ENCODE data around the gene CYB5D1.
"Not testable (repeated sequence)": the region's sequence is repeated elsewhere in the genome, so short reads cannot be mapped to it uniquely, and the experiment has no call there.

Gene CYB5D1

GRCh38 chr17:7857713-7858521 lies at the start of gene CYB5D1:
TSS of gene CYB5D1 (plus strand) at chr17:7858003. CDS start at chr17:7858135, 132 bp downstream.
- DNase-seq (ENCODE audit: low read depth), result peak; percentile 87

GRCh38 chr17:7809086-7809790 lies 48.6 kb upstream of the CYB5D1 start:
- no peak for DNase-seq (ENCODE audit: low read depth)

GRCh38 chr17:7809791-7810343 lies 47.9 kb upstream of the CYB5D1 start:
- not testable (repeated sequence) for DNase-seq (ENCODE audit: low read depth)

GRCh38 chr17:7811251-7811650 lies 46.6 kb upstream of the CYB5D1 start:
- no peak for DNase-seq (ENCODE audit: low read depth)

- DNase-seq (ENCODE audit: low read depth), result no peak
Measured at GRCh38 chr17:7814969-7815368, 42.8 kb upstream of the CYB5D1 start.

GRCh38 chr17:7816926-7817642 lies 40.7 kb upstream of the CYB5D1 start:
- DNase-seq (ENCODE audit: low read depth), result no peak

- no peak for DNase-seq (ENCODE audit: low read depth)
Measured at GRCh38 chr17:7817643-7817964, 40.2 kb upstream of the CYB5D1 start.

GRCh38 chr17:7818026-7818425 lies 39.8 kb upstream of the CYB5D1 start:
- DNase-seq (ENCODE audit: low read depth), result no peak

GRCh38 chr17:7818746-7819645 lies 38.8 kb upstream of the CYB5D1 start:
- no peak for DNase-seq (ENCODE audit: low read depth)

GRCh38 chr17:7820231-7820630 lies 37.6 kb upstream of the CYB5D1 start:
- no peak for DNase-seq (ENCODE audit: low read depth)

GRCh38 chr17:7822126-7822525 lies 35.7 kb upstream of the CYB5D1 start:
- DNase-seq (ENCODE audit: low read depth), result no peak

- DNase-seq (ENCODE audit: low read depth), result no peak
Measured at GRCh38 chr17:7823581-7824001, 34.2 kb upstream of the CYB5D1 start.

GRCh38 chr17:7824021-7824924 lies 33.5 kb upstream of the CYB5D1 start:
- DNase-seq (ENCODE audit: low read depth), result no peak

- DNase-seq (ENCODE audit: low read depth), result no peak
Measured at GRCh38 chr17:7825206-7825990, 32.4 kb upstream of the CYB5D1 start.

- no peak for DNase-seq (ENCODE audit: low read depth)
Measured at GRCh38 chr17:7830616-7831015, 27.2 kb upstream of the CYB5D1 start.

GRCh38 chr17:7831233-7831632 lies 26.6 kb upstream of the CYB5D1 start:
- DNase-seq (ENCODE audit: low read depth), result no peak

GRCh38 chr17:7832431-7832830 lies 25.4 kb upstream of the CYB5D1 start:
- no peak for DNase-seq (ENCODE audit: low read depth)

- no peak for DNase-seq (ENCODE audit: low read depth)
Measured at GRCh38 chr17:7833011-7833794, 24.6 kb upstream of the CYB5D1 start.
